HepG2 (cell line): ENCODE measurements around the gene MMP7. TPM values are rescaled to one million over a fixed set of nuclear protein-coding genes. Genes with fewer than 3 reads are reported as not detected.

Experiments
- JUND ChIP-seq: sonication (generic); formaldehyde crosslinking; IDR thresholded peaks from 2 replicates; pipeline ENCODE4 v1.8.0; 2022; ENCODE audit warnings: mild to moderate bottlenecking, missing genetic modification reagents
- NAIF1 ChIP-seq: sonication (generic); formaldehyde crosslinking; IDR thresholded peaks from 2 replicates; pipeline ENCODE4 v1.5.0; 2020; ENCODE audit warnings: mild to moderate bottlenecking, missing genetic modification reagents, borderline replicate concordance
- RAD21 ChIP-seq: fragments of 450-650 bp; formaldehyde crosslinking; IDR thresholded peaks from 2 replicates; pipeline ENCODE4 v1.5.0; 2020; ENCODE audit warnings: mild to moderate bottlenecking
- RFX3 ChIP-seq: IDR thresholded peaks from 2 replicates; pipeline ENCODE4 v1.6.1; 2016; ENCODE audit warnings: missing biosample characterization, missing genetic modification reagents
- SNAPC2 ChIP-seq: sonication (generic); formaldehyde crosslinking; IDR thresholded peaks from 2 replicates; pipeline ENCODE4 v1.8.1; 2022; ENCODE audit warnings: mild to moderate bottlenecking, missing genetic modification reagents
- SOX5 ChIP-seq: IDR thresholded peaks from 2 replicates; pipeline ENCODE4 v1.6.1; 2016; ENCODE audit warnings: borderline replicate concordance
- ZBTB10 ChIP-seq: sonication (generic); formaldehyde crosslinking; IDR thresholded peaks from 2 replicates; pipeline ENCODE4 v1.4.0; 2020; ENCODE audit warnings: missing genetic modification reagents, borderline replicate concordance
- ZFP1 ChIP-seq: IDR thresholded peaks from 2 replicates; pipeline ENCODE4 v1.6.1; 2016
- ZNF121 ChIP-seq: sonication (generic); formaldehyde crosslinking; IDR thresholded peaks from 2 replicates; pipeline ENCODE4 v1.5.0; 2020; ENCODE audit warnings: mild to moderate bottlenecking, missing genetic modification reagents
- ZNF124 ChIP-seq: sonication (generic); formaldehyde crosslinking; IDR thresholded peaks from 2 replicates; pipeline ENCODE4 v1.4.0; 2020; ENCODE audit warnings: missing genetic modification reagents
- ZNF160 ChIP-seq: sonication (generic); formaldehyde crosslinking; IDR thresholded peaks from 2 replicates; pipeline ENCODE4 v1.8.0; 2022; ENCODE audit warnings: mild to moderate bottlenecking, inconsistent platforms, missing genetic modification reagents
- ZNF260 ChIP-seq: sonication (generic); formaldehyde crosslinking; IDR thresholded peaks from 2 replicates; pipeline ENCODE4 v1.4.0; 2020; ENCODE audit warnings: missing genetic modification reagents, low read depth, mild to moderate bottlenecking, borderline replicate concordance
- polyA plus RNA-seq, 8 experiments: library from polyadenylated mRNA; depleted of rRNA in 3 of 8; stranded (reverse) in 7 of 8; unstranded in 1 of 8; fragments of >200 nt; fragmentation: Illumina TruSeq in 4 of 8; extraction: Trizol in 4 of 8; gene quantifications; 2 replicates each; pipeline versions ENCODE4 v1.2.1 to v1.2.3, GENCODE V29; 2011 to 2016; ENCODE audit warnings: low read depth in 4 of 8, missing spikeins in 1 of 8, mixed read lengths in 1 of 8; ENCODE audit not compliant: insufficient read depth in 1 of 8
- total RNA-seq, 5 experiments: library from RNA; depleted of rRNA; stranded (reverse); fragments of >200 nt; fragmentation: Illumina TruSeq; extraction: Trizol; gene quantifications; 2 replicates each; pipeline ENCODE4 v1.2.3, GENCODE V29; 2016; ENCODE audit warnings: low read depth in 1 of 5
- TF ChIP-seq, protein P1 (sequence below): sonication (generic); formaldehyde crosslinking; IDR thresholded peaks from 2 replicates; pipeline ENCODE4 v1.4.0; 2020; ENCODE audit warnings: missing genetic modification reagents
- TF ChIP-seq, protein P2 (sequence below): sonication (generic); formaldehyde crosslinking; IDR thresholded peaks from 2 replicates; pipeline ENCODE4 v1.4.0; 2020; ENCODE audit warnings: missing genetic modification reagents
- TF ChIP-seq, protein P3 (sequence below): sonication (generic); formaldehyde crosslinking; IDR thresholded peaks from 2 replicates; pipeline ENCODE4 v1.9.0; 2021; ENCODE audit warnings: missing genetic modification reagents, mild to moderate bottlenecking, borderline replicate concordance
- TF ChIP-seq, protein P4 (sequence below): sonication (generic); formaldehyde crosslinking; IDR thresholded peaks from 2 replicates; pipeline ENCODE4 v1.4.0; 2020; ENCODE audit warnings: missing genetic modification reagents

Gene MMP7
- total and polyA plus RNA-seq, 2 of the 13 experiments (the other 11 are each of a cell fraction or from before 2014, with no cell fraction given) = 0.17 TPM; not detected in 1

GRCh38 chr11:102494216-102494615, 36.3 kb downstream of the MMP7 start (continued):
- TF ChIP-seq, protein P1, sequence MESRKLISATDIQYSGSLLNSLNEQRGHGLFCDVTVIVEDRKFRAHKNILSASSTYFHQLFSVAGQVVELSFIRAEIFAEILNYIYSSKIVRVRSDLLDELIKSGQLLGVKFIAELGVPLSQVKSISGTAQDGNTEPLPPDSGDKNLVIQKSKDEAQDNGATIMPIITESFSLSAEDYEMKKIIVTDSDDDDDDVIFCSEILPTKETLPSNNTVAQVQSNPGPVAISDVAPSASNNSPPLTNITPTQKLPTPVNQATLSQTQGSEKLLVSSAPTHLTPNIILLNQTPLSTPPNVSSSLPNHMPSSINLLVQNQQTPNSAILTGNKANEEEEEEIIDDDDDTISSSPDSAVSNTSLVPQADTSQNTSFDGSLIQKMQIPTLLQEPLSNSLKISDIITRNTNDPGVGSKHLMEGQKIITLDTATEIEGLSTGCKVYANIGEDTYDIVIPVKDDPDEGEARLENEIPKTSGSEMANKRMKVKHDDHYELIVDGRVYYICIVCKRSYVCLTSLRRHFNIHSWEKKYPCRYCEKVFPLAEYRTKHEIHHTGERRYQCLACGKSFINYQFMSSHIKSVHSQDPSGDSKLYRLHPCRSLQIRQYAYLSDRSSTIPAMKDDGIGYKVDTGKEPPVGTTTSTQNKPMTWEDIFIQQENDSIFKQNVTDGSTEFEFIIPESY (CRISPR knock-in tag) = no peak
- TF ChIP-seq ZNF124 (no peak), NAIF1 (CRISPR knock-in tag) (no peak; the same call in 1 of the 2 replicates), ZNF121 (CRISPR knock-in tag) (peak; percentile 99), ZBTB10 (CRISPR knock-in tag) (no peak), JUND (peak; percentile 89), ZNF160 (CRISPR knock-in tag) (no peak), RAD21 (CRISPR knock-in tag) (peak; percentile 21; the same call in 1 of the 2 replicates), ZNF260 (CRISPR knock-in tag) (no peak), SNAPC2 (CRISPR knock-in tag) (0 out of 2 replicates have a peak, but pooled peaks have one; percentile 49), RFX3 (CRISPR knock-in tag) (no peak), SOX5 (CRISPR knock-in tag) (peak; percentile 88; the same call in 1 of the 2 replicates), ZFP1 (CRISPR knock-in tag) (no peak)
- TF ChIP-seq, protein P2, sequence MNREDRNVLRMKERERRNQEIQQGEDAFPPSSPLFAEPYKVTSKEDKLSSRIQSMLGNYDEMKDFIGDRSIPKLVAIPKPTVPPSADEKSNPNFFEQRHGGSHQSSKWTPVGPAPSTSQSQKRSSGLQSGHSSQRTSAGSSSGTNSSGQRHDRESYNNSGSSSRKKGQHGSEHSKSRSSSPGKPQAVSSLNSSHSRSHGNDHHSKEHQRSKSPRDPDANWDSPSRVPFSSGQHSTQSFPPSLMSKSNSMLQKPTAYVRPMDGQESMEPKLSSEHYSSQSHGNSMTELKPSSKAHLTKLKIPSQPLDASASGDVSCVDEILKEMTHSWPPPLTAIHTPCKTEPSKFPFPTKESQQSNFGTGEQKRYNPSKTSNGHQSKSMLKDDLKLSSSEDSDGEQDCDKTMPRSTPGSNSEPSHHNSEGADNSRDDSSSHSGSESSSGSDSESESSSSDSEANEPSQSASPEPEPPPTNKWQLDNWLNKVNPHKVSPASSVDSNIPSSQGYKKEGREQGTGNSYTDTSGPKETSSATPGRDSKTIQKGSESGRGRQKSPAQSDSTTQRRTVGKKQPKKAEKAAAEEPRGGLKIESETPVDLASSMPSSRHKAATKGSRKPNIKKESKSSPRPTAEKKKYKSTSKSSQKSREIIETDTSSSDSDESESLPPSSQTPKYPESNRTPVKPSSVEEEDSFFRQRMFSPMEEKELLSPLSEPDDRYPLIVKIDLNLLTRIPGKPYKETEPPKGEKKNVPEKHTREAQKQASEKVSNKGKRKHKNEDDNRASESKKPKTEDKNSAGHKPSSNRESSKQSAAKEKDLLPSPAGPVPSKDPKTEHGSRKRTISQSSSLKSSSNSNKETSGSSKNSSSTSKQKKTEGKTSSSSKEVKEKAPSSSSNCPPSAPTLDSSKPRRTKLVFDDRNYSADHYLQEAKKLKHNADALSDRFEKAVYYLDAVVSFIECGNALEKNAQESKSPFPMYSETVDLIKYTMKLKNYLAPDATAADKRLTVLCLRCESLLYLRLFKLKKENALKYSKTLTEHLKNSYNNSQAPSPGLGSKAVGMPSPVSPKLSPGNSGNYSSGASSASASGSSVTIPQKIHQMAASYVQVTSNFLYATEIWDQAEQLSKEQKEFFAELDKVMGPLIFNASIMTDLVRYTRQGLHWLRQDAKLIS (CRISPR knock-in tag) = no peak
- TF ChIP-seq, protein P3, sequence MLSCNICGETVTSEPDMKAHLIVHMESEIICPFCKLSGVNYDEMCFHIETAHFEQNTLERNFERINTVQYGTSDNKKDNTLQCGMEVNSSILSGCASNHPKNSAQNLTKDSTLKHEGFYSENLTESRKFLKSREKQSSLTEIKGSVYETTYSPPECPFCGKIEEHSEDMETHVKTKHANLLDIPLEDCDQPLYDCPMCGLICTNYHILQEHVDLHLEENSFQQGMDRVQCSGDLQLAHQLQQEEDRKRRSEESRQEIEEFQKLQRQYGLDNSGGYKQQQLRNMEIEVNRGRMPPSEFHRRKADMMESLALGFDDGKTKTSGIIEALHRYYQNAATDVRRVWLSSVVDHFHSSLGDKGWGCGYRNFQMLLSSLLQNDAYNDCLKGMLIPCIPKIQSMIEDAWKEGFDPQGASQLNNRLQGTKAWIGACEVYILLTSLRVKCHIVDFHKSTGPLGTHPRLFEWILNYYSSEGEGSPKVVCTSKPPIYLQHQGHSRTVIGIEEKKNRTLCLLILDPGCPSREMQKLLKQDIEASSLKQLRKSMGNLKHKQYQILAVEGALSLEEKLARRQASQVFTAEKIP = no peak
- TF ChIP-seq, protein P4, sequence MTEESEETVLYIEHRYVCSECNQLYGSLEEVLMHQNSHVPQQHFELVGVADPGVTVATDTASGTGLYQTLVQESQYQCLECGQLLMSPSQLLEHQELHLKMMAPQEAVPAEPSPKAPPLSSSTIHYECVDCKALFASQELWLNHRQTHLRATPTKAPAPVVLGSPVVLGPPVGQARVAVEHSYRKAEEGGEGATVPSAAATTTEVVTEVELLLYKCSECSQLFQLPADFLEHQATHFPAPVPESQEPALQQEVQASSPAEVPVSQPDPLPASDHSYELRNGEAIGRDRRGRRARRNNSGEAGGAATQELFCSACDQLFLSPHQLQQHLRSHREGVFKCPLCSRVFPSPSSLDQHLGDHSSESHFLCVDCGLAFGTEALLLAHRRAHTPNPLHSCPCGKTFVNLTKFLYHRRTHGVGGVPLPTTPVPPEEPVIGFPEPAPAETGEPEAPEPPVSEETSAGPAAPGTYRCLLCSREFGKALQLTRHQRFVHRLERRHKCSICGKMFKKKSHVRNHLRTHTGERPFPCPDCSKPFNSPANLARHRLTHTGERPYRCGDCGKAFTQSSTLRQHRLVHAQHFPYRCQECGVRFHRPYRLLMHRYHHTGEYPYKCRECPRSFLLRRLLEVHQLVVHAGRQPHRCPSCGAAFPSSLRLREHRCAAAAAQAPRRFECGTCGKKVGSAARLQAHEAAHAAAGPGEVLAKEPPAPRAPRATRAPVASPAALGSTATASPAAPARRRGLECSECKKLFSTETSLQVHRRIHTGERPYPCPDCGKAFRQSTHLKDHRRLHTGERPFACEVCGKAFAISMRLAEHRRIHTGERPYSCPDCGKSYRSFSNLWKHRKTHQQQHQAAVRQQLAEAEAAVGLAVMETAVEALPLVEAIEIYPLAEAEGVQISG (CRISPR knock-in tag) = no peak
